CD4-positive, alpha-beta T cell treated with Interleukin-17A for 4 hours (primary cell): ENCODE measurements around the gene ALCAM.
"Not testable (repeated sequence)": the region's sequence is repeated elsewhere in the genome, so short reads cannot be mapped to it uniquely, and the experiment has no call there.

Experiments used
- DNase-seq: peaks from one replicate; pipeline ENCODE4 v3.0.0-alpha.2; 2020; ENCODE audit warnings: mixed read lengths

ALCAM gene

DNA sequence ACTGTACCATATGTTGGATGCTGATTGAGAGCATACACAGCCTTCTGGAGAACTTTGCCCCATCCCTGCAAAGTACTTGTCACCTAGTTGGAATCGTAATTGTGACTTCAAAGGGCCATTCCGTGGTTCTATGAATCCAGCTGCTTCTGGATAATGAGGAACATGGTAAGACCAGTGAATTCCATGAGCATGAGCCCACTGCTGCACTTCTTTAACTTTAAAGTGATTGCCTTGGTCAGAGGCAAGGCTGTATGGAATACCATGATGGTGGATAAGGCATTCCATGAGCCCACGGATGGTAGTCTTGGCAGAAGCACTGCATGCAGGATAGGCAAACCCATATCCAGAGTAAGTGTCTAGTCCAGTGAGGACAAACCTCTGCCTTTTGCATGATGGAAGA lies 235.6 kb downstream of the ALCAM start:
- not testable (repeated sequence) for DNase-seq

DNA sequence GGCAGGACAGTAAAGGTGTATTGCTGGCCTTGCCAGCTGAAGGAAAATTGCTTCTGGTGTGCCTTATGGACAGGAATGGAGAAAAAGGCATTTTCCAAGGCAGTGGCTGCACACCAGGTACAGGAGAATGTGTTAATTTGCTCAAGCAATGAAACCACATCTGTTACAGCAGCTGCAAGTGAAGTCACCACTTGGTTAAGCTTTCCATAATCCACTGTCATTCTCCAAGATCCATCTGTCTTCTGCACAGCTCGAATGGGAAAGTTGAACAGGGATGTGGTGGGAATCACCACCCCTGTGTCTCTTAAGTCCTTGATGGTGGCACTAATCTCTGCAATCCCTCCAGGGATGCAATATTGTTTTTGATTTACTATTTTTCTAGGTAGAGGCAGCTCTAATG lies 236.8 kb downstream of the ALCAM start:
- not testable (repeated sequence) for DNase-seq

DNA sequence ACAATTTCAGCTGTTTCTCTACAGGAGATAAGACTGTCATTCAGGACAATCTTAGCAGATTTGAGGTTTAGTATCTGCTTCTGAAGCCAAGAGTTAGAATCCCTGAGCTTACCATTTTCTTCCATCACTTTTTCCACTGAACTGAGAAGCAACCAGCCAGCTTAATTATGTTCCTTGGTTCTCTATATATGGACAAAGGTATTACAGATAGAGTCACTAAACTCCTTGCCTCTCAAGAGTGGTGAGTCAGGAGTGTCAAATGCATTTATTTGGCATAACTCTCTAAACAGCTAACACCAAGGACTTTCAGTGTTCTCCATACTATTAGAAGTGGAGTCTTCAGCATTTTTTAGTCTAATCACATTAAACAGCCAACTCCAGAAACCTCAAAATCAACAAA lies 239.3 kb downstream of the ALCAM start:
- no peak for DNase-seq

GRCh38 chr3:105608623-105609022 lies 241.9 kb downstream of the ALCAM start:
- no peak for DNase-seq

DNA sequence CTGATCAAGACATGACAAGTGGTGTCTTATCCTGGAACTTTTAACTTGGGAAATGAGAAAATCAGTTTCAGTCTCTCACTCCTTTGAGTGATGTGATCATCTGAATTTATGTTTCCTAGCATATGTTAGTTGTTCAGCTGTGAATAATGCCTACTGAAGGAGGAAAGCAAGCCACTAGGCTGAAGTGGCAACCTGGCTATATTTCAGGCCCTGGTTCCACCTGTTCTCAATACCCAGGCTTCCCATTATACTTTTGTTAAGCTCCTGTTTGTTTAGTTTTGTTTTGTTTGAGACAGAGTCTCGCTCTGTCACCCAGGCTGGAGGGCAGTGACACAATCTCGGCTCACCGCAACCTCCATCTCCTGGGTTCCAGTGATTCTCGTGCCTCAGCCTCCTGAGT lies 243.8 kb downstream of the ALCAM start:
- no peak for DNase-seq

GRCh38 chr3:105611304-105612192 lies 244.8 kb downstream of the ALCAM start:
- DNase-seq = no peak

- DNase-seq = no peak
Observed at GRCh38 chr3:105613120-105613519, 246.4 kb downstream of the ALCAM start.

DNA sequence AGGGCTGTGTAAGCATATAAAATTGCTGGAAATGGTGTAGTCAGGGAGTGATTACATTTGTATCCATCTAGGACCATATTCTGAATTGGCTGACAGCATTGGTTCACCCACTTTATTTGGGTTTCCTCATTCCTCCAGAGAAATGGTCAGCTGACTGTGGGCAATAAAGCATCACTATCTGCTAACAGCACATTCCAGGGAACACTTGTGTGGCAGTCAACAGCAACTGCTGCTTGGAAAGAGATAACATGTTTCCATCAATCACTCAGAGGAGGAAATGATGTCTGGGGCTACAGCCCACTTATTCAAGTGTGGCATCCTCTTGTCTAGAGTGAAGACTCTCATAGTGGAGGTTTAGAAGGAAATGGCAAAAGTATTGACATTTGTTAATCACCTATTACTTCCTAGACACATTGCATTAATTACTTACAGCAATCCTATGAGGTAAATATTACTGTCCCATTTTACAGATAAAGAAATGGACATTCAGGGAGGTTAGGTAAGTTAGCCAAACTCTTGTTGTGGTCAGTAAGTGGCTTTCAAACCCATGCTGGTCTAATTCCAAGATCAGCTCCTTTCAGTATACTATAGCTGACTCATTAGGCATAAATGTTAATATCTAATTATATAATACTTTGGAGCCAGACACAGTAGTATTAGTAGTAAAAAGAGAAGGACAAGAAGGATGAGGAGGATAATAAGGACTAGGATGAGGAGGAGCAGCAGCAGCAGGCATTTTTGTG lies 247.8 kb downstream of the ALCAM start:
- DNase-seq = no peak

DNA sequence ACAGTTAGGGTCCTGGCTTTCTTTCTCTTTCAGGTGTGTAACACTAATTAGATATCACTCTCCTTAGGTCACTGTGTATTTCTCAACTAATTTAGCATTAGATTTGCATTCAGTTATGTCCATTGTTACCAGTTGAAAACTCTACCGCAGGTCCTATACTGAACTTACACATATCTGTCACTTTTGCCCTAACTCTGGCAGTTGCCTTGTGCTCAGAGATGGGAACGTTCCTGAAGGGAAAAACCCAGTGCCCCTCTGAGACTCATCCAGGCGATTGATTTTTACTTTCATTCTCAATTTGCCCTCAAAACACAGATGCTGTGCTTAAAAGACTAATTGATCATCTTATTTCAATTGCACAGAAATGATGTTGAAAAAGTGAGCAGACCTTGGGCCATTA lies 249.1 kb downstream of the ALCAM start:
- DNase-seq = no peak

GRCh38 chr3:105616374-105617121 lies 249.8 kb downstream of the ALCAM start:
- no peak for DNase-seq

GRCh38 chr3:105618556-105618955 lies 251.8 kb downstream of the ALCAM start:
- no peak for DNase-seq

- DNase-seq = no peak
Observed at GRCh38 chr3:105619651-105620050, 252.9 kb downstream of the ALCAM start.

- DNase-seq = no peak
Observed at GRCh38 chr3:105620236-105620635, 253.5 kb downstream of the ALCAM start.

DNA sequence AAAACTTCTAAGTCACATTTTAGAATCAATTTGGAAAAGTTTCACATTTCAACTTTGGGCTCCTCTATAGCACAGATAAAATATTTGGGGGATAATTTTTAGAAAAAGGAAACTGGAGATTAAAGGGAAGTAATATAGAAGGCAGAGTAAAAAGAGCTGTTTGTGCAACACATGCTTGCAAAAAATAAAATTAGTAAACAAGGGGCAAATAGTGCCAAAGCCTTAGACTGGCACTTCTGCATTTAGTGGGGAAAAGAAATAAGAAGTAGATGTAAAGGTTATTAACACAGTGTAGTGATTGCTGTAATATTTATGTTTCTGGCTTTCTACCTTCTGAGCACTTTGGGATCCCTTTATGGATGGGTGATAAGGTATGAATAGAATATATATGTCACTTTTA lies 255.5 kb downstream of the ALCAM start:
- DNase-seq = no peak
